Measurements from ENCODE around the gene RPP30. TPM values are rescaled to one million over a fixed set of nuclear protein-coding genes. Genes with fewer than 3 reads are reported as not detected.

Gene RPP30
- total and polyA plus RNA-seq, 2 of the 13 experiments (the other 11 are each of a cell fraction or from before 2014, with no cell fraction given), result 27.1 to 65.0 TPM

DNA sequence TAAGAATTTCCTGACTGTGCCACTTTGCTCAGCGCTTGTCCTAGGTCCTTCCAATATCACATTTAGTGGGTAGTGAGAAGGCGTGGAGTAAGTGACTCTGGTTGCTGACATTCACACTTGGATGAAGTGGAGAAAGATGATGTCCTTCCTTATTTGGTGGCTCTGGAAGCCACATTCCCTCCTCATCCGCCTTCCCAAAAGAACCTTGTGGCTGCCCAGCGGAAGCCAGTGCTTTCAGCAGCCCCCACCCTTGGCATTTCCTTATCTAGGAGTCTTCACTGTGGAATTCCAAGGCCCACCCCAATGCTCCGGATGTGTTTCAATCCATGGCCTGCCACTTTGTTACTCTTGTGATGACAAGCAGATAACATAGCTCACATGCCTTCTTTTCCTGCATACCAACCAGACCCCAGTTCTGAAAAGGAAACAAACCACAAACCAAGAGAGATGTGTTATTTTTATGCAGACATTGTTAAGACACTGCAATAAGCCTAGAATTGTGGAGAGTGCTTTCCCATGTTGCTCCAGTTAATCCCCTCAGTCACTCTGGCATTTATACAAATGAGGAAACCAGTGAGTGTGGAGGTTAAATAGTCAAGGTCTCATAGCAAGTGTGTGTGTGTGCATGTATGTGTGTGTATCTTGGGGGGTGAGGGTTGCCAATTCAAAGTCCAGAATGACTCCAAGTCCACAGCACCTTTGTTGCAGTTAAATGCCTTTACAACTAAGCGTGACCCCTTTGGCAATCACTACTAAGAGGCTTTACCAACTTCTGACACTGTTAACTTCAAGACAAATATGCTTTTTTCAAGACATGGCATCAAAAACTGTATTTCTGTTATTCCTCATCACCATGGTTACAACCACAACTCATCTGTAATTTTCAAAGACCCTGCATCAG lies 59.4 kb downstream of the RPP30 start (continued):
- TF ChIP-seq ZFP37 (CRISPR knock-in tag; IDR thresholded peaks at IDR 0.05; ENCODE audit: borderline replicate concordance), result no peak
- no peak for TF ChIP-seq ZFY (CRISPR knock-in tag; IDR thresholded peaks at IDR 0.05)
- no peak for TF ChIP-seq ZNF552 (CRISPR knock-in tag; IDR thresholded peaks at IDR 0.05; ENCODE audit: borderline replicate concordance)
- no peak for TF ChIP-seq POLR2AphosphoS2 (IDR thresholded peaks at IDR 0.05; ENCODE audit: low read depth, low read length)
- TF ChIP-seq XRCC5 (optimal IDR thresholded peaks at IDR 0.05; ENCODE audit: low read length), result no peak
- peak; percentile 87; the same call in 1 of the 2 replicates for TF ChIP-seq ZBTB20 (CRISPR knock-in tag; IDR thresholded peaks at IDR 0.05; ENCODE audit: borderline replicate concordance, low read depth)
- TF ChIP-seq FOSL2 (CRISPR knock-in tag; IDR thresholded peaks at IDR 0.05), result peak; percentile 80
- no peak for TF ChIP-seq SNAI1 (CRISPR knock-in tag; IDR thresholded peaks at IDR 0.05; ENCODE audit: borderline replicate concordance)
- TF ChIP-seq, protein P1, sequence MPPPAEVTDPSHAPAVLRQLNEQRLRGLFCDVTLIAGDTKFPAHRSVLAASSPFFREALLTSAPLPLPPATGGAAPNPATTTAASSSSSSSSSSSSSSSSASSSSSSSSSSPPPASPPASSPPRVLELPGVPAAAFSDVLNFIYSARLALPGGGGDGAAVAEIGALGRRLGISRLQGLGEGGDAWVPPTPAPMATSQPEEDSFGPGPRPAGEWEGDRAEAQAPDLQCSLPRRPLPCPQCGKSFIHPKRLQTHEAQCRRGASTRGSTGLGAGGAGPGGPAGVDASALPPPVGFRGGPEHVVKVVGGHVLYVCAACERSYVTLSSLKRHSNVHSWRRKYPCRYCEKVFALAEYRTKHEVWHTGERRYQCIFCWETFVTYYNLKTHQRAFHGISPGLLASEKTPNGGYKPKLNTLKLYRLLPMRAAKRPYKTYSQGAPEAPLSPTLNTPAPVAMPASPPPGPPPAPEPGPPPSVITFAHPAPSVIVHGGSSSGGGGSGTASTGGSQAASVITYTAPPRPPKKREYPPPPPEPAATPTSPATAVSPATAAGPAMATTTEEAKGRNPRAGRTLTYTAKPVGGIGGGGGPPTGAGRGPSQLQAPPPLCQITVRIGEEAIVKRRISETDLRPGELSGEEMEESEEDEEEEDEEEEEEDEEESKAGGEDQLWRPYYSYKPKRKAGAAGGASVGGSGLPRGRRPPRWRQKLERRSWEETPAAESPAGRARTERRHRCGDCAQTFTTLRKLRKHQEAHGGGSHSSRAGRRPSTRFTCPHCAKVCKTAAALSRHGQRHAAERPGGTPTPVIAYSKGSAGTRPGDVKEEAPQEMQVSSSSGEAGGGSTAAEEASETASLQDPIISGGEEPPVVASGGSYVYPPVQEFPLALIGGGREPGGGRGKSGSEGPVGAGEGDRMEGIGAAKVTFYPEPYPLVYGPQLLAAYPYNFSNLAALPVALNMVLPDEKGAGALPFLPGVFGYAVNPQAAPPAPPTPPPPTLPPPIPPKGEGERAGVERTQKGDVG (CRISPR knock-in tag; IDR thresholded peaks at IDR 0.05; ENCODE audit: borderline replicate concordance), result no peak
- TF ChIP-seq MEF2D (CRISPR knock-in tag; IDR thresholded peaks at IDR 0.05), result peak; percentile 75; the same call in 1 of the 2 replicates
- TF ChIP-seq ZNF766 (CRISPR knock-in tag; IDR thresholded peaks at IDR 0.05; ENCODE audit: borderline replicate concordance), result no peak
- TF ChIP-seq GPN1 (CRISPR knock-in tag; IDR thresholded peaks at IDR 0.05; ENCODE audit: borderline replicate concordance), result no peak
- no peak for TF ChIP-seq SRSF9 (IDR thresholded peaks at IDR 0.05; ENCODE audit: borderline replicate concordance, insufficient read depth, low read depth, low read length, poor library complexity, severe bottlenecking)
- TF ChIP-seq, protein P2, sequence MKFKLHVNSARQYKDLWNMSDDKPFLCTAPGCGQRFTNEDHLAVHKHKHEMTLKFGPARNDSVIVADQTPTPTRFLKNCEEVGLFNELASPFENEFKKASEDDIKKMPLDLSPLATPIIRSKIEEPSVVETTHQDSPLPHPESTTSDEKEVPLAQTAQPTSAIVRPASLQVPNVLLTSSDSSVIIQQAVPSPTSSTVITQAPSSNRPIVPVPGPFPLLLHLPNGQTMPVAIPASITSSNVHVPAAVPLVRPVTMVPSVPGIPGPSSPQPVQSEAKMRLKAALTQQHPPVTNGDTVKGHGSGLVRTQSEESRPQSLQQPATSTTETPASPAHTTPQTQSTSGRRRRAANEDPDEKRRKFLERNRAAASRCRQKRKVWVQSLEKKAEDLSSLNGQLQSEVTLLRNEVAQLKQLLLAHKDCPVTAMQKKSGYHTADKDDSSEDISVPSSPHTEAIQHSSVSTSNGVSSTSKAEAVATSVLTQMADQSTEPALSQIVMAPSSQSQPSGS (CRISPR knock-in tag; IDR thresholded peaks at IDR 0.05), result peak; percentile 72; the same call in 1 of the 2 replicates
- TF ChIP-seq ZNF432 (CRISPR knock-in tag; IDR thresholded peaks at IDR 0.05; ENCODE audit: borderline replicate concordance), result no peak
- TF ChIP-seq, protein P3, sequence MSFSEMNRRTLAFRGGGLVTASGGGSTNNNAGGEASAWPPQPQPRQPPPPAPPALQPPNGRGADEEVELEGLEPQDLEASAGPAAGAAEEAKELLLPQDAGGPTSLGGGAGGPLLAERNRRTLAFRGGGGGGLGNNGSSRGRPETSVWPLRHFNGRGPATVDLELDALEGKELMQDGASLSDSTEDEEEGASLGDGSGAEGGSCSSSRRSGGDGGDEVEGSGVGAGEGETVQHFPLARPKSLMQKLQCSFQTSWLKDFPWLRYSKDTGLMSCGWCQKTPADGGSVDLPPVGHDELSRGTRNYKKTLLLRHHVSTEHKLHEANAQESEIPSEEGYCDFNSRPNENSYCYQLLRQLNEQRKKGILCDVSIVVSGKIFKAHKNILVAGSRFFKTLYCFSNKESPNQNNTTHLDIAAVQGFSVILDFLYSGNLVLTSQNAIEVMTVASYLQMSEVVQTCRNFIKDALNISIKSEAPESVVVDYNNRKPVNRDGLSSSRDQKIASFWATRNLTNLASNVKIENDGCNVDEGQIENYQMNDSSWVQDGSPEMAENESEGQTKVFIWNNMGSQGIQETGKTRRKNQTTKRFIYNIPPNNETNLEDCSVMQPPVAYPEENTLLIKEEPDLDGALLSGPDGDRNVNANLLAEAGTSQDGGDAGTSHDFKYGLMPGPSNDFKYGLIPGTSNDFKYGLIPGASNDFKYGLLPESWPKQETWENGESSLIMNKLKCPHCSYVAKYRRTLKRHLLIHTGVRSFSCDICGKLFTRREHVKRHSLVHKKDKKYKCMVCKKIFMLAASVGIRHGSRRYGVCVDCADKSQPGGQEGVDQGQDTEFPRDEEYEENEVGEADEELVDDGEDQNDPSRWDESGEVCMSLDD (CRISPR knock-in tag; IDR thresholded peaks at IDR 0.05; ENCODE audit: borderline replicate concordance), result no peak
- TF ChIP-seq, protein P4, sequence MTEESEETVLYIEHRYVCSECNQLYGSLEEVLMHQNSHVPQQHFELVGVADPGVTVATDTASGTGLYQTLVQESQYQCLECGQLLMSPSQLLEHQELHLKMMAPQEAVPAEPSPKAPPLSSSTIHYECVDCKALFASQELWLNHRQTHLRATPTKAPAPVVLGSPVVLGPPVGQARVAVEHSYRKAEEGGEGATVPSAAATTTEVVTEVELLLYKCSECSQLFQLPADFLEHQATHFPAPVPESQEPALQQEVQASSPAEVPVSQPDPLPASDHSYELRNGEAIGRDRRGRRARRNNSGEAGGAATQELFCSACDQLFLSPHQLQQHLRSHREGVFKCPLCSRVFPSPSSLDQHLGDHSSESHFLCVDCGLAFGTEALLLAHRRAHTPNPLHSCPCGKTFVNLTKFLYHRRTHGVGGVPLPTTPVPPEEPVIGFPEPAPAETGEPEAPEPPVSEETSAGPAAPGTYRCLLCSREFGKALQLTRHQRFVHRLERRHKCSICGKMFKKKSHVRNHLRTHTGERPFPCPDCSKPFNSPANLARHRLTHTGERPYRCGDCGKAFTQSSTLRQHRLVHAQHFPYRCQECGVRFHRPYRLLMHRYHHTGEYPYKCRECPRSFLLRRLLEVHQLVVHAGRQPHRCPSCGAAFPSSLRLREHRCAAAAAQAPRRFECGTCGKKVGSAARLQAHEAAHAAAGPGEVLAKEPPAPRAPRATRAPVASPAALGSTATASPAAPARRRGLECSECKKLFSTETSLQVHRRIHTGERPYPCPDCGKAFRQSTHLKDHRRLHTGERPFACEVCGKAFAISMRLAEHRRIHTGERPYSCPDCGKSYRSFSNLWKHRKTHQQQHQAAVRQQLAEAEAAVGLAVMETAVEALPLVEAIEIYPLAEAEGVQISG (CRISPR knock-in tag; IDR thresholded peaks at IDR 0.05), result no peak

Data from HepG2 (cell line).